SK-N-SH (cell line): Measurements from ENCODE around the gene PDS5B. TPM values are rescaled to one million over a fixed set of nuclear protein-coding genes. Genes with fewer than 3 reads are reported as not detected.

Source experiments
- CTCF ChIA-PET: fragments of 300-600, 350-600 bp; formaldehyde crosslinking; extraction: SDS; loops from one replicate; lab custom pipeline; 2021; lab: Yijun Ruan, JAX
- POLR2A ChIA-PET: fragments of 350-600 bp; sonication (Branson Sonifier 250); formaldehyde crosslinking; extraction: SDS; loops from one replicate; lab custom pipeline; 2020; ENCODE audit warnings: antibody characterized with exemption, inconsistent platforms; lab: Yijun Ruan, JAX
- DNase-seq: peaks from one replicate; pipeline ENCODE4 v3.0.0; 2012
- H2AFZ ChIP-seq: fragments of 200-600 bp; sonication (generic); 2 replicates; pipeline ENCODE4 v1.8.1; 2016; ENCODE audit warnings: antibody characterized with exemption, mild to moderate bottlenecking, low read depth
- H3F3A ChIP-seq: fragments of 200-600 bp; sonication (generic); replicated peaks from 2 replicates; pipeline ENCODE3; 2016; ENCODE audit warnings: antibody characterized with exemption, mild to moderate bottlenecking; ENCODE audit not compliant: insufficient read depth
- H3K27ac ChIP-seq, 2 experiments: fragments of 200-500 bp in 1 of 2; fragments of 200-600 bp in 1 of 2; sonication (Bioruptor generic) in 1 of 2; sonication (generic), shearing (Covaris generic) in 1 of 2; 2 replicates each; pipeline versions ENCODE4 v1.5.1 to v1.6.1; 2014 to 2016; ENCODE audit warnings: low read depth in 2 of 2, inconsistent platforms in 1 of 2, low read length in 1 of 2, mild to moderate bottlenecking in 1 of 2, mixed read lengths in 1 of 2
- H3K27me3 ChIP-seq: fragments of 200-600 bp; sonication (generic), shearing (Covaris generic); 2 replicates; pipeline ENCODE4 v1.6.1; 2016; ENCODE audit warnings: mixed run types; ENCODE audit not compliant: insufficient read depth
- H3K36me3 ChIP-seq, 2 experiments: fragments of 200-500 bp in 1 of 2; fragments of 200-600 bp in 1 of 2; sonication (Bioruptor generic) in 1 of 2; sonication (generic) in 1 of 2; replicated peaks in 1 of 2; 2 replicates each; pipeline versions ENCODE3 to v1.5.1; 2014 to 2016; ENCODE audit warnings: low read length in 1 of 2, mild to moderate bottlenecking in 1 of 2; ENCODE audit not compliant: insufficient read depth in 2 of 2, control insufficient read depth in 1 of 2
- H3K4me1 ChIP-seq, 2 experiments: fragments of 200-500 bp in 1 of 2; fragments of 200-600 bp in 1 of 2; sonication (Bioruptor generic) in 1 of 2; sonication (generic), shearing (Covaris generic) in 1 of 2; 2 replicates each; pipeline versions ENCODE4 v1.5.1 to v1.6.1; 2014 to 2016; ENCODE audit warnings: low read depth in 1 of 2, low read length in 1 of 2, mixed run types in 1 of 2; ENCODE audit not compliant: insufficient read depth in 2 of 2, control insufficient read depth in 1 of 2
- H3K4me2 ChIP-seq: fragments of 200-600 bp; sonication (generic), shearing (Covaris generic); 2 replicates; pipeline ENCODE4 v1.6.1; 2017; ENCODE audit warnings: mixed run types
- H3K4me3 ChIP-seq, 2 experiments: fragments of 200-500 bp in 1 of 2; fragments of 200-600 bp in 1 of 2; sonication (Bioruptor generic) in 1 of 2; sonication (generic), shearing (Covaris generic) in 1 of 2; 2 replicates each; pipeline versions ENCODE4 v1.5.1 to v1.8.1; 2014 to 2016; ENCODE audit warnings: low read depth in 2 of 2, inconsistent platforms in 1 of 2, low read length in 1 of 2, mild to moderate bottlenecking in 1 of 2, mixed read lengths in 1 of 2, moderate library complexity in 1 of 2
- H3K79me2 ChIP-seq: fragments of 200-600 bp; sonication (generic); 2 replicates; pipeline ENCODE4 v1.8.1; 2017; ENCODE audit warnings: mild to moderate bottlenecking; ENCODE audit not compliant: insufficient read depth
- H3K9ac ChIP-seq: fragments of 200-600 bp; sonication (generic); 2 replicates; pipeline ENCODE4 v1.6.1; 2017; ENCODE audit warnings: mixed run types
- H3K9me2 ChIP-seq: fragments of 200-600 bp; sonication (generic); 2 replicates; pipeline ENCODE4 v1.6.1; 2017; ENCODE audit warnings: mixed run types
- H3K9me3 ChIP-seq: fragments of 200-600 bp; sonication (generic); 2 replicates; pipeline ENCODE4 v1.6.1; 2017; ENCODE audit warnings: mixed run types, mild to moderate bottlenecking, moderate library complexity
- H4K20me1 ChIP-seq: fragments of 200-600 bp; sonication (generic); 2 replicates; pipeline ENCODE4 v1.6.1; 2017; ENCODE audit warnings: mild to moderate bottlenecking, mixed run types; ENCODE audit not compliant: insufficient read depth
- CTCF ChIP-seq: fragments of 200-600 bp; sonication (generic); IDR thresholded peaks from 2 replicates; pipeline ENCODE4 v1.6.1; 2017; ENCODE audit warnings: antibody characterized with exemption, mild to moderate bottlenecking, moderate library complexity
- FOSL2 ChIP-seq: IDR thresholded peaks from 2 replicates; pipeline ENCODE4 v1.4.0; 2012; ENCODE audit warnings: low read depth, mild to moderate bottlenecking, moderate library complexity, borderline replicate concordance
- FOXJ3 ChIP-seq: sonication (generic); formaldehyde crosslinking; IDR thresholded peaks from 2 replicates; pipeline ENCODE4 v1.5.1; 2020; ENCODE audit warnings: mild to moderate bottlenecking, missing genetic modification reagents
- GATA2 ChIP-seq: sonication (generic); formaldehyde crosslinking; IDR thresholded peaks from 2 replicates; pipeline ENCODE4 v1.5.0; 2020; ENCODE audit warnings: mild to moderate bottlenecking, missing genetic modification reagents
- NFIC ChIP-seq: IDR thresholded peaks from 2 replicates; pipeline ENCODE4 v1.4.0; 2012; ENCODE audit warnings: borderline replicate concordance
- POLR2AphosphoS5 ChIP-seq: IDR thresholded peaks from 2 replicates; pipeline ENCODE4 v1.6.1; 2012; ENCODE audit warnings: low read depth, low read length
- RAD21 ChIP-seq: IDR thresholded peaks from 2 replicates; pipeline ENCODE4 v1.6.1; 2012; ENCODE audit warnings: mild to moderate bottlenecking, low read length
- RCOR1 ChIP-seq: fragments of 150-350 bp; IDR thresholded peaks from 2 replicates; pipeline ENCODE4 v1.6.1; 2017; ENCODE audit warnings: antibody characterized with exemption, low read length
- SIN3A ChIP-seq: IDR thresholded peaks from 2 replicates; pipeline ENCODE4 v1.6.1; 2012; ENCODE audit warnings: low read depth, mild to moderate bottlenecking, low read length, moderate library complexity, borderline replicate concordance
- SMC3 ChIP-seq: IDR thresholded peaks from 2 replicates; pipeline ENCODE4 v1.6.1; 2012; ENCODE audit warnings: low read depth, low read length, improper control_type of control experiment
- TCF12 ChIP-seq: IDR thresholded peaks from 2 replicates; pipeline ENCODE4 v1.4.0; 2012
- TEAD4 ChIP-seq: IDR thresholded peaks from 2 replicates; pipeline ENCODE4 v1.4.0; 2012; ENCODE audit warnings: mild to moderate bottlenecking, borderline replicate concordance; ENCODE audit not compliant: insufficient read depth
- WGBS: methylation state at CpG from one replicate; pipeline ENCODE4 v1.1.6; 2017; ENCODE audit warnings: low lambda C conversion rate; 5-methylcytosine and 5-hydroxymethylcytosine counted together
- polyA plus RNA-seq, 3 experiments: library from polyadenylated mRNA; depleted of rRNA; stranded (reverse); fragments of >200 nt; gene quantifications; 2 replicates each; pipeline ENCODE4 v1.2.3, GENCODE V29; 2012
- TF ChIP-seq, protein P1 (sequence below): IDR thresholded peaks from 2 replicates; pipeline ENCODE4 v1.4.0; 2012; ENCODE audit warnings: low read depth

PDS5B gene
- polyA plus RNA-seq, 1 of the 3 experiments (the other 2 are of a cell fraction) = 3.8 TPM

- ChIA-PET CTCF (interaction anchor here (1.0 to 3.6 kb wide), 2 partner anchors 11 to 434 kb away, joined by 3 to 33 read pairs; no protein-coding TSS in a partner anchor), POLR2A (no interaction called here)
- Histone ChIP-seq H4K20me1 (peaks cover 18% of the 10 kb centered on the region), H3K27ac (no peak overlapping the region), H3K36me3 (peaks cover 0 to 3% of the 10 kb centered on the region in 2 experiments), H3K9me3 (no peaks in the 10 kb centered on the region), H3K4me1 (peaks cover 6 to 7% of the 10 kb centered on the region in 2 experiments; a peak in 3 of 4 replicates), H3K79me2 (peaks cover 96% of the 10 kb centered on the region), H3K27me3 (no peaks in the 10 kb centered on the region), H3K9ac (no peak overlapping the region), H3K4me2 (no peak overlapping the region), H3F3A (peaks cover 5% of the 10 kb centered on the region), H3K9me2 (no peaks in the 10 kb centered on the region), H3K4me3 (no peak overlapping the region), H2AFZ (no peak overlapping the region)
- TF ChIP-seq TCF12 (no peak), FOXJ3 (no peak), GATA2 (CRISPR knock-in tag) (no peak), POLR2AphosphoS5 (no peak), SIN3A (no peak), CTCF (no peak), TEAD4 (no peak), FOSL2 (no peak), NFIC (no peak)
- TF ChIP-seq, protein P1, sequence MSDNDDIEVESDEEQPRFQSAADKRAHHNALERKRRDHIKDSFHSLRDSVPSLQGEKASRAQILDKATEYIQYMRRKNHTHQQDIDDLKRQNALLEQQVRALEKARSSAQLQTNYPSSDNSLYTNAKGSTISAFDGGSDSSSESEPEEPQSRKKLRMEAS = no peak
- WGBS = 68% methylated on average over 9 of the region's 9 CpGs
- DNase-seq = no peak
Measured at GRCh38 chr13:32638739-32639138, 52.5 kb downstream of the PDS5B start.

- no peak overlapping the region for H3K4me2 ChIP-seq
- ChIA-PET CTCF (interaction anchor here (0.6 to 4.4 kb wide), 29 partner anchors 9 to 582 kb away, joined by 3 to 36 read pairs (median 4); no protein-coding TSS in a partner anchor), POLR2A (no interaction called here)
- no peak overlapping the region for H3K9ac ChIP-seq
- WGBS = 41% methylated on average over 4 of the region's 4 CpGs
- H3K36me3 ChIP-seq = peaks cover 0 to 3% of the 10 kb centered on the region in 2 experiments
- H3K9me2 ChIP-seq = no peaks in the 10 kb centered on the region
- peaks cover 6 to 7% of the 10 kb centered on the region in 2 experiments; a peak in 3 of 4 replicates for H3K4me1 ChIP-seq
- H3K79me2 ChIP-seq = peaks cover 95% of the 10 kb centered on the region
- H2AFZ ChIP-seq = no peak overlapping the region
- H4K20me1 ChIP-seq = peaks cover 18% of the 10 kb centered on the region
- no peak overlapping the region; a peak in 1 of 4 replicates for H3K27ac ChIP-seq
- no peaks in the 10 kb centered on the region for H3K27me3 ChIP-seq
- H3K9me3 ChIP-seq = no peaks in the 10 kb centered on the region
- TF ChIP-seq CTCF (peak; percentile 86), FOXJ3 (no peak), RCOR1 (0 out of 2 replicates have a peak, but pooled peaks have one; percentile 10), RAD21 (peak; percentile 77), SMC3 (peak; percentile 70)
- no peaks in the 10 kb centered on the region for H3F3A ChIP-seq
- H3K4me3 ChIP-seq = no peak overlapping the region
- peak; percentile 33 for DNase-seq
Measured at GRCh38 chr13:32639502-32640105, 53.4 kb downstream of the PDS5B start.
